A549 (cell line): ENCODE results near the gene GRIA1. TPM values are rescaled to one million over a fixed set of nuclear protein-coding genes. Genes with fewer than 3 reads are reported as not detected.

Experiments used
- ATAC-seq, 2 experiments: fragments of 200-7000 bp in 1 of 2; fragments of >200 bp in 1 of 2; cut with Nextera tagmentation in 1 of 2; cut with Tn5 transposase in 1 of 2; 3 replicates each; pipeline versions ENCODE4 v1.8.0 to v1.9.1; 2018 to 2020; ENCODE audit warnings: mild to moderate bottlenecking in 1 of 2, moderate library complexity in 1 of 2
- CTCF ChIA-PET: fragments of 300-600 bp; sonication (Branson Sonifier 250); formaldehyde crosslinking; extraction: SDS; loops from one replicate; lab custom pipeline; 2021; ENCODE audit warnings: antibody characterized with exemption, inconsistent platforms; lab: Yijun Ruan, JAX
- POLR2A ChIA-PET: fragments of 350-600 bp; formaldehyde crosslinking; extraction: SDS; loops from one replicate; lab custom pipeline; 2021; ENCODE audit warnings: antibody characterized with exemption, inconsistent platforms; lab: Yijun Ruan, JAX
- DNase-seq, 2 experiments: peaks; one replicate each; pipeline versions ENCODE4 v3.0.0 to v3.0.0-alpha.2; 2011 to 2016; ENCODE audit warnings: low read depth in 1 of 2, low spot score in 1 of 2
- FAIRE-seq: peaks from 2 replicates; lab custom pipeline; 2011; peaks lifted over from hg19 to GRCh38; lab: Jason Lieb, UNC
- H3K27ac ChIP-seq, 2 experiments: fragments of >200 bp; sonication (Bioruptor Twin); formaldehyde crosslinking; 3 replicates each; pipeline ENCODE4 v1.5.1; 2016 to 2017
- H3K4me1 ChIP-seq: fragments of >200 bp; sonication (Bioruptor Twin); formaldehyde crosslinking; 3 replicates; pipeline ENCODE4 v1.6.1; 2016
- H3K4me2 ChIP-seq: fragments of >200 bp; sonication (Bioruptor Twin); formaldehyde crosslinking; 3 replicates; pipeline ENCODE4 v1.6.1; 2016
- H3K4me3 ChIP-seq: fragments of >200 bp; sonication (Bioruptor Twin); formaldehyde crosslinking; 3 replicates; pipeline ENCODE4 v1.5.1; 2016
- H3K9me3 ChIP-seq: fragments of >200 bp; sonication (Bioruptor Twin); formaldehyde crosslinking; 3 replicates; pipeline ENCODE4 v1.6.1; 2016
- CBX8 ChIP-seq: fragments of 200-600 bp; sonication (generic); IDR thresholded peaks from 2 replicates; pipeline ENCODE4 v1.6.1; 2016
- CEBPB ChIP-seq, 2 experiments: fragments of >200 bp in 1 of 2; sonication (Bioruptor Twin) in 1 of 2; formaldehyde crosslinking in 1 of 2; IDR thresholded peaks; 2 replicates each; pipeline ENCODE4 v1.6.1; 2012 to 2016
- CHD2 ChIP-seq: fragments of 150-350 bp; IDR thresholded peaks from 2 replicates; pipeline ENCODE4 v1.6.1; 2014; ENCODE audit warnings: low read length; ENCODE audit not compliant: partially characterized antibody
- CHD4 ChIP-seq: fragments of 200-600 bp; sonication (generic); IDR thresholded peaks from 2 replicates; pipeline ENCODE4 v1.6.1; 2016; ENCODE audit warnings: antibody characterized with exemption, mild to moderate bottlenecking, borderline replicate concordance
- ESRRA ChIP-seq: fragments of 150-350 bp; IDR thresholded peaks from 2 replicates; pipeline ENCODE4 v1.6.1; 2014; ENCODE audit warnings: mild to moderate bottlenecking, low read length, borderline replicate concordance
- FOSB ChIP-seq: fragments of 250-450 bp; sonication (Bioruptor Pico); IDR thresholded peaks from 2 replicates; pipeline ENCODE4 v1.5.0; 2020; ENCODE audit warnings: mild to moderate bottlenecking, moderate library complexity
- FOXS1 ChIP-seq: fragments of 250-450 bp; sonication (Bioruptor Pico); IDR thresholded peaks from 2 replicates; pipeline ENCODE4 v1.5.0; 2020; ENCODE audit warnings: mild to moderate bottlenecking, moderate library complexity
- HDAC2 ChIP-seq: fragments of 200-600 bp; sonication (generic); IDR thresholded peaks from 2 replicates; pipeline ENCODE4 v1.6.1; 2016
- HEYL ChIP-seq: fragments of 250-450 bp; sonication (Bioruptor Pico); IDR thresholded peaks from 2 replicates; pipeline ENCODE4 v1.8.0; 2021; ENCODE audit warnings: mild to moderate bottlenecking, moderate library complexity
- HOXB5 ChIP-seq: fragments of 250-450 bp; sonication (Bioruptor Pico); IDR thresholded peaks from 2 replicates; pipeline ENCODE4 v1.5.0; 2020; ENCODE audit warnings: mild to moderate bottlenecking, moderate library complexity
- KDM5A ChIP-seq: fragments of 200-600 bp; sonication (generic); IDR thresholded peaks from 2 replicates; pipeline ENCODE4 v1.6.1; 2016; ENCODE audit warnings: antibody characterized with exemption, mild to moderate bottlenecking
- MYC ChIP-seq: IDR thresholded peaks from 2 replicates; pipeline ENCODE4 v1.6.1; 2012; ENCODE audit warnings: mild to moderate bottlenecking, inconsistent platforms, low read length, improper control_type of control experiment, borderline replicate concordance
- POLR2A ChIP-seq: IDR thresholded peaks from 2 replicates; pipeline ENCODE4 v1.6.1; 2012; ENCODE audit warnings: mild to moderate bottlenecking, low read length
- RAD21 ChIP-seq, 2 experiments: fragments of >200 bp in 1 of 2; sonication (Bioruptor Twin) in 1 of 2; formaldehyde crosslinking in 1 of 2; IDR thresholded peaks in 1 of 2; conservative IDR thresholded peaks in 1 of 2; 2 replicates in 1 of 2; 3 replicates in 1 of 2; pipeline ENCODE4 v1.6.1; 2012 to 2018; ENCODE audit warnings: inconsistent platforms in 1 of 2
- RFX5 ChIP-seq: fragments of 450-650 bp; IDR thresholded peaks from 2 replicates; pipeline ENCODE4 v1.7.1; 2014; ENCODE audit warnings: antibody characterized with exemption, mild to moderate bottlenecking, moderate library complexity
- TP53 ChIP-seq: fragments of 250-450 bp; sonication (Bioruptor Pico); IDR thresholded peaks from 2 replicates; pipeline ENCODE4 v1.5.0; 2021; ENCODE audit warnings: mild to moderate bottlenecking, moderate library complexity
- ZC3H11A ChIP-seq: fragments of 450-650 bp; IDR thresholded peaks from 2 replicates; pipeline ENCODE4 v1.6.1; 2014; ENCODE audit warnings: antibody characterized with exemption, mild to moderate bottlenecking
- ZNF302 ChIP-seq: fragments of 250-450 bp; sonication (Bioruptor Pico); IDR thresholded peaks from 2 replicates; pipeline ENCODE4 v1.9.0; 2021; ENCODE audit warnings: inconsistent platforms, mild to moderate bottlenecking, moderate library complexity
- WGBS: methylation state at CpG from one replicate; pipeline ENCODE4 v1.1.6; 2017; ENCODE audit errors: missing lambda C conversion rate; 5-methylcytosine and 5-hydroxymethylcytosine counted together
- polyA plus RNA-seq, 4 experiments: library from polyadenylated mRNA; depleted of rRNA in 3 of 4; stranded (reverse); fragments of >200 nt; fragmentation: RNase III in 1 of 4; extraction: RNeasy Plus Mini Kit Qiagen cat#74134 plus additional on column Dnase treatment in 1 of 4; gene quantifications; 2 replicates in 3 of 4; 3 replicates in 1 of 4; pipeline ENCODE4 v1.2.3, GENCODE V29; 2011 to 2017
- TF ChIP-seq, protein P1 (sequence below): fragments of >200 bp; sonication (Bioruptor Twin); formaldehyde crosslinking; IDR thresholded peaks from 2 replicates; pipeline ENCODE4 v1.6.1; 2016
- TF ChIP-seq, protein P2 (sequence below): IDR thresholded peaks from 2 replicates; pipeline ENCODE4 v1.6.1; 2012
- TF ChIP-seq, protein P3 (sequence below): fragments of 200-600 bp; sonication (generic); IDR thresholded peaks from 2 replicates; pipeline ENCODE4 v1.6.1; 2016; ENCODE audit warnings: antibody characterized with exemption, mild to moderate bottlenecking, moderate library complexity
- TF ChIP-seq, protein P4 (sequence below): fragments of >200 bp; sonication (Bioruptor Twin); formaldehyde crosslinking; IDR thresholded peaks from 3 replicates; pipeline ENCODE4 v1.5.1; 2016

GRIA1 gene
- polyA plus RNA-seq, 2 of the 4 experiments (the other 2 are of a cell fraction): not detected

DNA sequence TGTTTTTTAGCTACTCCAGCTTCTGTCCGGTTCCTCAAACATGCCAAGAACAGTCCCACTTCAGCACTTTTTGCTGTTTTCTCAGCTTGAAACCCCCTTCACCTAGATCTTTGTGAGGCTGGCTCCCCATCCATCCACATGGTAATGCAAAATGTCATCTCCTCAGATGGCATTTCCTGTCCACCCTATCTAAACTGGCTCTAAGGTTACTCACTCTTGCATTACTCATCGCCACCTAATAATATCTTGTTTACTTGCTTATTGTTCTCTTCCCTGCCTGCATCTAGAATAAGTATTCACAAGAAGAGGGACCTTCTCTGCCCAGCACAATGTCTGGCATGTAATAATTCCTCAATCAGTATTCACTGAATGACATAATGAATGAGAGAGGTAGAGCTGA is 328.2 kb downstream of the GRIA1 start:
- H3K4me1 ChIP-seq: no peaks in the 10 kb centered on the region
- H3K9me3 ChIP-seq: no peaks in the 10 kb centered on the region
- DNase-seq: no peak
- FAIRE-seq: no peak
- ATAC-seq: no peak
- 2% methylated on average over 2 of the region's 2 CpGs for WGBS
- no peak overlapping the region for H3K4me2 ChIP-seq
- POLR2A ChIA-PET: no interaction called here
- CTCF ChIA-PET: no interaction called here
- H3K27ac ChIP-seq: no peak overlapping the region
- TF ChIP-seq HOXB5 (CRISPR knock-in tag) (no peak), RFX5 (no peak), HDAC2 (no peak)
- TF ChIP-seq, protein P1, sequence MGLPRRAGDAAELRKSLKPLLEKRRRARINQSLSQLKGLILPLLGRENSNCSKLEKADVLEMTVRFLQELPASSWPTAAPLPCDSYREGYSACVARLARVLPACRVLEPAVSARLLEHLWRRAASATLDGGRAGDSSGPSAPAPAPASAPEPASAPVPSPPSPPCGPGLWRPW: no peak
- TF ChIP-seq, protein P2, sequence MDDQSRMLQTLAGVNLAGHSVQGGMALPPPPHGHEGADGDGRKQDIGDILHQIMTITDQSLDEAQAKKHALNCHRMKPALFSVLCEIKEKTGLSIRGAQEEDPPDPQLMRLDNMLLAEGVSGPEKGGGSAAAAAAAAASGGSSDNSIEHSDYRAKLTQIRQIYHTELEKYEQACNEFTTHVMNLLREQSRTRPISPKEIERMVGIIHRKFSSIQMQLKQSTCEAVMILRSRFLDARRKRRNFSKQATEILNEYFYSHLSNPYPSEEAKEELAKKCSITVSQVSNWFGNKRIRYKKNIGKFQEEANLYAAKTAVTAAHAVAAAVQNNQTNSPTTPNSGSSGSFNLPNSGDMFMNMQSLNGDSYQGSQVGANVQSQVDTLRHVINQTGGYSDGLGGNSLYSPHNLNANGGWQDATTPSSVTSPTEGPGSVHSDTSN: no peak
- no peak overlapping the region for H3K4me3 ChIP-seq

DNA sequence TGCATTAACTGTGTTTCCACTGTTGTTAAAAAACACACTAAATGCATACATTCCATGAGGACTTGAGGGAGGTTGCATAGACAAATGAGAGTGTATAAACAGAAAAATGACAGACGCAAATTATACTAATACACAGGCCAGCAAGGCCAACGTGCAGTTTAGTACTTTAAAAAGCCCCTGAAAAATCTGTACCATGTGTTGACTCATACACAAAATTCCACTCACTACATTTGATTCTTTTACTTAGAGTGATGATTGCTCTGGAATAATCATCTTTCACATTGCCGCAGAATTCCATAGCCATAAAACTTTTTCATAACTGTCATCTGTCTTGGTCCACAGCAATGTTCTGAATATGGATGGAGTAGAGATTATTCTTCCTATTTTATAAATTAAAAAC is 332.6 kb downstream of the GRIA1 start:
- H3K9me3 ChIP-seq: no peaks in the 10 kb centered on the region
- ATAC-seq: no peak
- H3K27ac ChIP-seq: no peak overlapping the region
- no peak for FAIRE-seq
- no peaks in the 10 kb centered on the region for H3K4me1 ChIP-seq
- ChIA-PET CTCF (no interaction called here), POLR2A (no interaction called here)
- DNase-seq: no peak
- no peak overlapping the region for H3K4me3 ChIP-seq
- TF ChIP-seq CHD4 (no peak), ZC3H11A (no peak), ESRRA (no peak), RFX5 (no peak), HDAC2 (no peak), CBX8 (no peak)
- no peak overlapping the region for H3K4me2 ChIP-seq
- 27% methylated on average over 3 of the region's 3 CpGs for WGBS

DNA sequence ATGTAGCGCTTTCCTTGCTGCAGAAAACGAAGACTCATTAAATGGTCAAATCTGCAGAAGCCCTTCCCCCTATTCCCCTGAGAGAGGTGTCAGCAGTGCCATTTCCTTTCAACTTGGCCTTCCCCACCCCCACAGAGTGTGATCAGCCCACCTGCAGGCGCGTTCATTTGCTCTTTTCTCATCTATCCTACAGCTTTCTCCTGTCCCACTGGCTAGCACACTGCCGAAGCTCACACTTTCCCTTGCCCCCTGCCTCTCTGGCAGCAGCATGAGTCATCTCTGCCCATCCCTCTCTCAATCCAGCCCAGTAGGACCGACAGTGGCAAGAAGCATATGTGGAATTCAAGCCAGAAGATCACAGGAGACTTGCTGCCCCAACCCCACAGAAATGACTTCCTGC is 334.4 kb downstream of the GRIA1 start:
- Histone ChIP-seq H3K4me3 (no peak overlapping the region), H3K9me3 (no peaks in the 10 kb centered on the region), H3K27ac (no peak overlapping the region), H3K4me1 (no peaks in the 10 kb centered on the region), H3K4me2 (no peak overlapping the region)
- POLR2A ChIA-PET: no interaction called here
- TF ChIP-seq POLR2A (no peak), ZNF302 (CRISPR knock-in tag) (no peak), KDM5A (no peak), TP53 (no peak), FOXS1 (no peak), MYC (no peak), RAD21 (conservative IDR thresholded peaks at IDR 0.05 in 1 of 2, IDR thresholded peaks at IDR 0.05 in 1 of 2) (no peak), FOSB (no peak), CHD2 (no peak), HEYL (CRISPR knock-in tag) (no peak), CEBPB (IDR thresholded peaks at IDR 0.05) (no peak), RFX5 (no peak)
- TF ChIP-seq, protein P3, sequence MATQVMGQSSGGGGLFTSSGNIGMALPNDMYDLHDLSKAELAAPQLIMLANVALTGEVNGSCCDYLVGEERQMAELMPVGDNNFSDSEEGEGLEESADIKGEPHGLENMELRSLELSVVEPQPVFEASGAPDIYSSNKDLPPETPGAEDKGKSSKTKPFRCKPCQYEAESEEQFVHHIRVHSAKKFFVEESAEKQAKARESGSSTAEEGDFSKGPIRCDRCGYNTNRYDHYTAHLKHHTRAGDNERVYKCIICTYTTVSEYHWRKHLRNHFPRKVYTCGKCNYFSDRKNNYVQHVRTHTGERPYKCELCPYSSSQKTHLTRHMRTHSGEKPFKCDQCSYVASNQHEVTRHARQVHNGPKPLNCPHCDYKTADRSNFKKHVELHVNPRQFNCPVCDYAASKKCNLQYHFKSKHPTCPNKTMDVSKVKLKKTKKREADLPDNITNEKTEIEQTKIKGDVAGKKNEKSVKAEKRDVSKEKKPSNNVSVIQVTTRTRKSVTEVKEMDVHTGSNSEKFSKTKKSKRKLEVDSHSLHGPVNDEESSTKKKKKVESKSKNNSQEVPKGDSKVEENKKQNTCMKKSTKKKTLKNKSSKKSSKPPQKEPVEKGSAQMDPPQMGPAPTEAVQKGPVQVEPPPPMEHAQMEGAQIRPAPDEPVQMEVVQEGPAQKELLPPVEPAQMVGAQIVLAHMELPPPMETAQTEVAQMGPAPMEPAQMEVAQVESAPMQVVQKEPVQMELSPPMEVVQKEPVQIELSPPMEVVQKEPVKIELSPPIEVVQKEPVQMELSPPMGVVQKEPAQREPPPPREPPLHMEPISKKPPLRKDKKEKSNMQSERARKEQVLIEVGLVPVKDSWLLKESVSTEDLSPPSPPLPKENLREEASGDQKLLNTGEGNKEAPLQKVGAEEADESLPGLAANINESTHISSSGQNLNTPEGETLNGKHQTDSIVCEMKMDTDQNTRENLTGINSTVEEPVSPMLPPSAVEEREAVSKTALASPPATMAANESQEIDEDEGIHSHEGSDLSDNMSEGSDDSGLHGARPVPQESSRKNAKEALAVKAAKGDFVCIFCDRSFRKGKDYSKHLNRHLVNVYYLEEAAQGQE: no peak
- TF ChIP-seq, protein P4, sequence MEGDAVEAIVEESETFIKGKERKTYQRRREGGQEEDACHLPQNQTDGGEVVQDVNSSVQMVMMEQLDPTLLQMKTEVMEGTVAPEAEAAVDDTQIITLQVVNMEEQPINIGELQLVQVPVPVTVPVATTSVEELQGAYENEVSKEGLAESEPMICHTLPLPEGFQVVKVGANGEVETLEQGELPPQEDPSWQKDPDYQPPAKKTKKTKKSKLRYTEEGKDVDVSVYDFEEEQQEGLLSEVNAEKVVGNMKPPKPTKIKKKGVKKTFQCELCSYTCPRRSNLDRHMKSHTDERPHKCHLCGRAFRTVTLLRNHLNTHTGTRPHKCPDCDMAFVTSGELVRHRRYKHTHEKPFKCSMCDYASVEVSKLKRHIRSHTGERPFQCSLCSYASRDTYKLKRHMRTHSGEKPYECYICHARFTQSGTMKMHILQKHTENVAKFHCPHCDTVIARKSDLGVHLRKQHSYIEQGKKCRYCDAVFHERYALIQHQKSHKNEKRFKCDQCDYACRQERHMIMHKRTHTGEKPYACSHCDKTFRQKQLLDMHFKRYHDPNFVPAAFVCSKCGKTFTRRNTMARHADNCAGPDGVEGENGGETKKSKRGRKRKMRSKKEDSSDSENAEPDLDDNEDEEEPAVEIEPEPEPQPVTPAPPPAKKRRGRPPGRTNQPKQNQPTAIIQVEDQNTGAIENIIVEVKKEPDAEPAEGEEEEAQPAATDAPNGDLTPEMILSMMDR: no peak
- FAIRE-seq (no peak), ATAC-seq (no peak), DNase-seq (no peak)
- CTCF ChIA-PET: no interaction called here
- WGBS: 3% methylated on average over 6 of the region's 6 CpGs
